K562 (cell line): ENCODE data around the gene TMEM19. TPM values are rescaled to one million over a fixed set of nuclear protein-coding genes. Genes with fewer than 3 reads are reported as not detected.
A peak's percentile ranks its signal among the peaks of the same experiment; 100 is the strongest.

Source experiments
- CBX8 ChIP-seq: fragments of 200-600 bp; sonication (generic); IDR thresholded peaks from 2 replicates; pipeline ENCODE4 v1.6.1; 2012; ENCODE audit warnings: borderline replicate concordance, mixed run types, low read depth, mild to moderate bottlenecking, moderate library complexity, mixed read lengths, low read length, control low read depth, inconsistent platforms; ENCODE audit not compliant: poor library complexity, severe bottlenecking; ENCODE audit errors: extremely low read depth
- CTCFL ChIP-seq: IDR thresholded peaks from 2 replicates; pipeline ENCODE4 v1.6.1; 2011; ENCODE audit warnings: borderline replicate concordance, low read depth, mild to moderate bottlenecking, moderate library complexity, low read length; ENCODE audit not compliant: insufficient read depth, poor library complexity, severe bottlenecking
- MYBL2 ChIP-seq, 2 experiments: fragments of 450-650 bp in 1 of 2; sonication (generic) in 1 of 2; formaldehyde crosslinking in 1 of 2; IDR thresholded peaks; 2 replicates each; pipeline versions ENCODE4 v1.6.1 to v1.8.1; 2017 to 2022; ENCODE audit warnings: borderline replicate concordance in 1 of 2, inconsistent platforms in 1 of 2, low read depth in 1 of 2, mild to moderate bottlenecking in 1 of 2, missing genetic modification reagents in 1 of 2, moderate library complexity in 1 of 2
- NFXL1 ChIP-seq: fragments of 450-650 bp; formaldehyde crosslinking; IDR thresholded peaks from 2 replicates; pipeline ENCODE4 v1.4.0; 2021; ENCODE audit warnings: mild to moderate bottlenecking
- POLR2G ChIP-seq: fragments of 200-400 bp; formaldehyde crosslinking; IDR thresholded peaks from 2 replicates; pipeline ENCODE4 v1.6.1; 2017; ENCODE audit warnings: low read depth, mild to moderate bottlenecking, antibody characterized with exemption, low read length, moderate library complexity
- RBM34 ChIP-seq: fragments of 200-400 bp; formaldehyde crosslinking; IDR thresholded peaks from 2 replicates; pipeline ENCODE4 v1.6.1; 2018; ENCODE audit warnings: low read length, borderline replicate concordance; ENCODE audit not compliant: insufficient read depth
- SP2 ChIP-seq: IDR thresholded peaks from 2 replicates; pipeline ENCODE4 v1.6.1; 2011; ENCODE audit warnings: mild to moderate bottlenecking, low read depth, low read length, moderate library complexity; ENCODE audit not compliant: poor library complexity, severe bottlenecking; ENCODE audit errors: extremely low read depth
- TAF1 ChIP-seq: IDR thresholded peaks from 2 replicates; pipeline ENCODE4 v1.6.1; 2011; ENCODE audit warnings: mild to moderate bottlenecking, low read length, moderate library complexity; ENCODE audit not compliant: insufficient read depth, control insufficient read depth, severe bottlenecking; ENCODE audit errors: extremely low read depth
- USF1 ChIP-seq: sonication (generic); formaldehyde crosslinking; IDR thresholded peaks from 2 replicates; pipeline ENCODE4 v1.9.0; 2022; ENCODE audit warnings: mild to moderate bottlenecking, missing genetic modification reagents
- ZBED1 ChIP-seq: IDR thresholded peaks from 2 replicates; pipeline ENCODE4 v1.6.1; 2014
- ZBTB8A ChIP-seq: fragments of 450-650 bp; IDR thresholded peaks from 2 replicates; pipeline ENCODE4 v1.6.1; 2018; ENCODE audit warnings: mild to moderate bottlenecking, moderate library complexity; ENCODE audit not compliant: partially characterized antibody
- ZNF830 ChIP-seq: fragments of 250-450 bp; sonication (Bioruptor Pico); IDR thresholded peaks from 2 replicates; pipeline ENCODE4 v1.5.0; 2021; ENCODE audit warnings: mild to moderate bottlenecking
- polyA plus RNA-seq, 8 experiments: library from polyadenylated mRNA; depleted of rRNA in 4 of 8; stranded (reverse) in 5 of 8; unstranded in 3 of 8; fragments of >200 nt; fragmentation: Nextera tagmentation in 2 of 8; fragmentation: Illumina TruSeq in 1 of 8; extraction: Ambion mirVana in 2 of 8; extraction: Trizol in 1 of 8; gene quantifications; 2 replicates each; pipeline versions ENCODE4 v1.2.1 to v1.2.3, GENCODE V29; 2011 to 2014; ENCODE audit warnings: inconsistent platforms in 1 of 8, missing spikeins in 1 of 8
- total RNA-seq, 7 experiments: library from RNA; depleted of rRNA in 6 of 7; stranded (reverse); fragments of >200 nt in 6 of 7; fragmentation: Illumina TruSeq in 2 of 7; extraction: Trizol in 2 of 7; gene quantifications; 2 replicates each; pipeline versions ENCODE4 v1.2.1 to v1.2.3, GENCODE V29; 2011 to 2021; ENCODE audit warnings: low replicate concordance in 1 of 7
- TF ChIP-seq, protein P1 (sequence below): fragments of 150-350 bp; IDR thresholded peaks from 2 replicates; pipeline ENCODE4 v1.6.1; 2014; ENCODE audit warnings: low read depth, mild to moderate bottlenecking, low read length, borderline replicate concordance
- TF ChIP-seq, protein P2 (sequence below): fragments of 250-450 bp; sonication (Bioruptor Pico); IDR thresholded peaks from 2 replicates; pipeline ENCODE4 v1.4.0; 2020; ENCODE audit warnings: borderline replicate concordance

Gene TMEM19
- total and polyA plus RNA-seq, 9 of the 15 experiments (the other 6 are each of a cell fraction or from before 2014, with no cell fraction given): 8.2 to 24.2 (median 17.2) TPM

- TF ChIP-seq USF1 (CRISPR knock-in tag) (peak; percentile 92), TAF1 (peak; percentile 54), RBM34 (peak; percentile 66; the same call in 1 of the 2 replicates), SP2 (no peak), MYBL2 (IDR thresholded peaks at IDR 0.05; ENCODE audit: low read depth) (peak; percentile 92), MYBL2 (CRISPR knock-in tag; IDR thresholded peaks at IDR 0.05; ENCODE audit: borderline replicate concordance) (no peak), ZNF830 (peak; percentile 25; the same call in 1 of the 2 replicates), POLR2G (peak; percentile 97), ZBED1 (no peak), NFXL1 (CRISPR knock-in tag) (no peak), CBX8 (no peak), ZBTB8A (no peak), CTCFL (peak; percentile 76)
- TF ChIP-seq, protein P1, sequence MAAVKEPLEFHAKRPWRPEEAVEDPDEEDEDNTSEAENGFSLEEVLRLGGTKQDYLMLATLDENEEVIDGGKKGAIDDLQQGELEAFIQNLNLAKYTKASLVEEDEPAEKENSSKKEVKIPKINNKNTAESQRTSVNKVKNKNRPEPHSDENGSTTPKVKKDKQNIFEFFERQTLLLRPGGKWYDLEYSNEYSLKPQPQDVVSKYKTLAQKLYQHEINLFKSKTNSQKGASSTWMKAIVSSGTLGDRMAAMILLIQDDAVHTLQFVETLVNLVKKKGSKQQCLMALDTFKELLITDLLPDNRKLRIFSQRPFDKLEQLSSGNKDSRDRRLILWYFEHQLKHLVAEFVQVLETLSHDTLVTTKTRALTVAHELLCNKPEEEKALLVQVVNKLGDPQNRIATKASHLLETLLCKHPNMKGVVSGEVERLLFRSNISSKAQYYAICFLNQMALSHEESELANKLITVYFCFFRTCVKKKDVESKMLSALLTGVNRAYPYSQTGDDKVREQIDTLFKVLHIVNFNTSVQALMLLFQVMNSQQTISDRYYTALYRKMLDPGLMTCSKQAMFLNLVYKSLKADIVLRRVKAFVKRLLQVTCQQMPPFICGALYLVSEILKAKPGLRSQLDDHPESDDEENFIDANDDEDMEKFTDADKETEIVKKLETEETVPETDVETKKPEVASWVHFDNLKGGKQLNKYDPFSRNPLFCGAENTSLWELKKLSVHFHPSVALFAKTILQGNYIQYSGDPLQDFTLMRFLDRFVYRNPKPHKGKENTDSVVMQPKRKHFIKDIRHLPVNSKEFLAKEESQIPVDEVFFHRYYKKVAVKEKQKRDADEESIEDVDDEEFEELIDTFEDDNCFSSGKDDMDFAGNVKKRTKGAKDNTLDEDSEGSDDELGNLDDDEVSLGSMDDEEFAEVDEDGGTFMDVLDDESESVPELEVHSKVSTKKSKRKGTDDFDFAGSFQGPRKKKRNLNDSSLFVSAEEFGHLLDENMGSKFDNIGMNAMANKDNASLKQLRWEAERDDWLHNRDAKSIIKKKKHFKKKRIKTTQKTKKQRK: no peak
- TF ChIP-seq, protein P2, sequence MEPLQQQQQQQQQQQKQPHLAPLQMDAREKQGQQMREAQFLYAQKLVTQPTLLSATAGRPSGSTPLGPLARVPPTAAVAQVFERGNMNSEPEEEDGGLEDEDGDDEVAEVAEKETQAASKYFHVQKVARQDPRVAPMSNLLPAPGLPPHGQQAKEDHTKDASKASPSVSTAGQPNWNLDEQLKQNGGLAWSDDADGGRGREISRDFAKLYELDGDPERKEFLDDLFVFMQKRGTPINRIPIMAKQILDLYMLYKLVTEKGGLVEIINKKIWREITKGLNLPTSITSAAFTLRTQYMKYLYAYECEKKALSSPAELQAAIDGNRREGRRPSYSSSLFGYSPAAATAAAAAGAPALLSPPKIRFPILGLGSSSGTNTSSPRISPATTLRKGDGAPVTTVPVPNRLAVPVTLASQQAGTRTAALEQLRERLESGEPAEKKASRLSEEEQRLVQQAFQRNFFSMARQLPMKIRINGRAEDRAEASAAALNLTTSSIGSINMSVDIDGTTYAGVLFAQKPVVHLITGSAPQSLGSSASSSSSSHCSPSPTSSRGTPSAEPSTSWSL (CRISPR knock-in tag): no peak
These were observed at the start of gene TMEM19 (continued) for GRCh38 chr12:71685914-71686657.
